HG02885 (cell line): Measurements from ENCODE around the gene RABGAP1L.
"Not testable (repeated sequence)": the region's sequence is repeated elsewhere in the genome, so short reads cannot be mapped to it uniquely, and the experiment has no call there.

ENCODE experiments used
- ATAC-seq: cut with Tn5 transposase; IDR thresholded peaks from one replicate; pipeline ENCODE4 v1.9.1; 2021; ENCODE audit warnings: mild to moderate bottlenecking; ENCODE audit not compliant: unreplicated experiment, poor library complexity

The RABGAP1L gene

DNA sequence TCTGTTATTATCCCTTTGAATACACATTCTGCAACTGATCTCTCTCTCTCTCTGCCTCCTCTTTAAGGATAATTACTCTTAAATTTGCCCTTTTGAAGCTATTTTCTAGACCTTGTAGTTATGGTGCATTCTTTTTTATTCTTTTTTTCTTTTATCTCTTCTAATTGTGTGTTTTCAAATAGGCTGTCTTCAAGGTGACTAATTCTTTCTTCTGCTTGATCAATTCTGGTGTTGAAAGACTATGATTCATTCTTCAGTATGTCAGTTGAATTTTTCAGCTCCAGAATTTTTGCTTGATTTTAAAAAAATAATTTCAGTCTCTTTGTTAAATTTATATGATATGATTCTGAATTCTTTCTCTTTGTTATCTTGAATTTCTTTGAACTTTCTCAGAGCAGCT lies 192.8 kb downstream of the RABGAP1L start:
- no peak for ATAC-seq

DNA sequence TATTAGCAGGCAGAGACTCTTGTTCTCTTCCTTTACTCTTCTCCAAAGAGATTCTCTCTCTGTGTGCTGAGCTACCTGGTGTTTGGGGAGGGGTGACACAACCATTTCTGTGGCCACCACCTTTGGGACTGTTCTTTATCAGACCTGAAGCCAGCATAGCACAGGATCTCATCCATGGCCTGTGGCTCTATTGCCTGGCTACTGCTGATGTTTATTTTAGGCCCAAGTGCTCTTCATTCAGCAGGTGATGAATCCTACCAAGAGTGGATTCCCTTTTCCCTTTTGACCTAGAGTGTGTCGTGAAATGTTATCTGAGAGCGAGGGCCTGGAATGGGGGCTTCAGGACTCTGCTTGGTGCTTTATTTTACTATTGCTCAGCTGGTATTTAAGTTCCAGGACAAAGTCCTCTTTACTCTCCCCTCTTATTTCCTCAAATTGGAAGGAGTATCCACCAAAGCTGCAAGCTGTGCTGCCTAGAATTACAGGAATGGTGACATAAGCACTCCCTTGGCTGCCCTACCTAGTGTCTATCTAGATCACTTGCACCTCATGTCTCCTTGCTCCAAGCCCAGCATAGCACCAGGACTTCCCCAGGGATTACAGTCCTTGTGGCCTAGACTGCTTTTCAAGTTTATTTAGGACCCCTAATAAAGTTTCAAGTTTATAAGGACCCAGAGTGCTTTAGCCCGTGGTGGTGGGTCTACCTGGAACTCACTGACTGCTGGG lies 193.7 kb downstream of the RABGAP1L start:
- ATAC-seq = no peak

DNA sequence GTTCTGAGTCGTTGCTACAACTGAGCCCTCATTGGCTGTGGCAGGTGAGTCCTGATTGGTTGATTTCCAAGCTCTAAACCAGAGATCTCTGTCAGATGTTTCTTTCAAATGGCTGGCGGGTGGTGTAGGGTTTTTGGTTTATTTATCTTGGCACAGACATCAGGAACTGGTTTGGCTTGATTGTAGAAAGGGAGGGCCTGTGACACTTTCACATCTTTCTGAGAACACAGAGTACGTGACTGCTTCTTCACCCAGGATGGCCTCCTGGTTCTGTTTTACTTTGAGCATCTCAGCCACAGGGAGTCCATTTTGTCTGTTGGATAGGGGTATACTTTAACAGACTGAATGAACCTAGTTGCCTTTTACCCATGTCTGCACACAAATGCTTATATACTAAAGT lies 199.0 kb downstream of the RABGAP1L start:
- no peak for ATAC-seq

DNA sequence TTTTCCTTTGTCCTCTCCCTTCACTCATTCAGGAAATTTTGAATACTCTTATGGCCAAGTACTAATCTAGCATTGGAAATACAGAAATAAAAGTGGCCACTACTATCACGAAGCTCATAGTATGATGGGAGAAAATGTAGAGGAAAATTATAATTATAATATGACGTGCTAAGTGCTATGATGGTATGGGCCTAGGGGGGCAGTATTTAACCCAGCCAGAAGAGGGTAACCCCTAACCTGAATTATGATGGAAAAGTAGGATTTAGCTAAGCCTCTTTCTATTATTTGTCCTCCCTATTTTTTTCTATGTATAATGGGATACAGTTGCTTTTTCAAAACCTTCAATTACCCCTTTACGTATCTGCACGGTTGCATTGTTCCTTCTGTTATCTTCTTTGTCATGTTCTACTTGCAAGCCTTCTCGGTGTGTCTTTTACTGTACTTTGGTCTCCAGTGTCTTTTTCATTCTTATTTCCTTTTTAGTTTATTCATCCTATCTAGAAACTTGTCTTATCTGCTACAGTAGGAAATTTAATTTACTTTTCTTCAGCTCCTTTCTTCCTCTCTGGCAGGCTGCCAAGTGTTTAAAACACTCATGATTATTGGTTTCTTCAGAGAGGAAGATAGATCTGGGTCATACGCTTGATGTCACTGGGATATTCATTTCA lies 199.6 kb downstream of the RABGAP1L start:
- no peak for ATAC-seq

DNA sequence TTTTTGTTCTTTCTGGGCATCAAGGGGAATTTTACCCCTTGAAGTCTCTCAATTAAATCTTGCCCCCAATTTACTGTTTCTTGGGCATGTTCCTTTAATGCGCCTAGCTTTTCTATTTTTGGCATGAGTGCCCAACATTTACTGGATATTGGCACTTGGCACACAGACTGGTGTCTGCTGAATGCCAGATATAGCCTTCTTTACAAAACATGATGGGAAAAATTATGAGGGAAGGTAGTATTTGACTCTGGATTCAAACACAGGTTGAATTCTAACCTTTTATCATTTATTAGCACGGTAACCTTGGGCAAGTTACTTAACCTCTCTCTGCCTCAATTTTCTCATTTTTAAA lies 200.1 kb downstream of the RABGAP1L start:
- no peak for ATAC-seq

DNA sequence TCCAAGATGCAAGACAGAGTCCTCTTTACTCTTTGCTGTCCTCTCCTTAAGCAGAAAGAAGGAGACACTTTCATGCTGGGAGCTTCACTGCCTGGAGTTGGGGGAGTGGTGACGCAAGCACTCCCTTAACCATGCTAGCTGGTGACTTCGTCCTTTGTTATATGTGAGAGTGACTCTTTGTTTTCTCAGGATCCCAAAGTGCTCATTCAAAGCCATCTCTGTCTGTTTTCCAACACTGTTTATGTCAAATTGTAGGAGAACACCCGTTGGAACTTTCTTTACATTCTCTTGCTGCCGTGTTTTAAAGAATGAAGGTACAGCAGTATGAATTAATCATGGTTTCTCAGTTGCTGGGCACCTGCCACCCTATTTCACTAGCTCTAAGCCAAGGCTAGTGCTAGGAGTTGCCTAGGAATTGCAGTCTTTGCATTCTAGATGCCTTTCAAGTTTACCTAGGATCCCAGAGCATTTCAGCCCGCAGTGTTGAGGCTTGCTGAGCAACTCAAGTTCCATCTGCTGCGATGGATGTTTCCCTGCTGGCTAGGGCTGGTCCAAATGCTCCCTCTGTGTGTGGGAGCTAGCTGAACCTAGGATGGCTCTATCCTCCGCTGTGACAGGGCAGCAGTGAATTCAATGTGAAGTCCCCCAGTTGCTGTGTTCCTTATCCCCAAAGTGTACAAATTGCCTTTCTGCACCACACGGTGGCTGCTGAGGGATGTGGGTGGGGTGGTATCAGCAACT lies 205.8 kb downstream of the RABGAP1L start:
- ATAC-seq = no peak

DNA sequence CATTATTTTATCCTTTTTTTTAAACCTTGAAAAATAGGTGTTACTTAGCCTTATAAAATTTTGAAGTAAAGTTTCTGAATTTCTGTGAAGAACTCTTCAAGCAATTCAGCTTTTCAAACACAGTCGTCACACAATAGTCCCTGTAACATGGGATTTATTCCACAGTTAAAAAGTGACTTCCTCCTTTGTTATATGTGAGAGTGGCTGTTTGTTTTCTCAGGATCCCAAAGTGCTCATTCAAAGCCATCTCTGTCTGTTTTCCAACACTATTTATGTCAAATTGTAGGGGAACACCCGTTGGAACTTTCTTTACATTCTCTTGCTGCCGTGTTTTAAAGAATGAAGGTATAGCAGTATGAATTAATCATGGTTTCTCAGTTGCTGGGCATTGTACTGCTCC lies 207.6 kb downstream of the RABGAP1L start:
- no peak for ATAC-seq

DNA sequence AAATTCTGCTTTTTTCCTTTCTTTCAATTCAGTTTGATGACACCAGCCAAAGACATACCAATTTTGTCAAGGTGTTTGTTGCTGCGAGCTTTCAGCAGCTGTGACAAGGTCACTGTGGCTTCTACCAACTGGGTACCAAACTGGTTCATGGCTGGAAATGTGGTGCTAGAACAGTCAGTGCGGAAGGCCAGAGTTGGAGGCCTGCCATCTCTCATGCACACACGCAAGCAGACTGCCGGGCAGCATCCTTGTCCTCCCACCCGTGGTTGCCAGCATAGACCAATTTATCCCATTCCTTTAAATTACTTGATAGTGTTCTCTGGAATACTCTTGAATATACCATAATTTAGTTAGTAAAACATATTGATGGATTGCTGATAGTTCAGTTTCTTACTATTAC lies 208.6 kb downstream of the RABGAP1L start:
- no peak for ATAC-seq

DNA sequence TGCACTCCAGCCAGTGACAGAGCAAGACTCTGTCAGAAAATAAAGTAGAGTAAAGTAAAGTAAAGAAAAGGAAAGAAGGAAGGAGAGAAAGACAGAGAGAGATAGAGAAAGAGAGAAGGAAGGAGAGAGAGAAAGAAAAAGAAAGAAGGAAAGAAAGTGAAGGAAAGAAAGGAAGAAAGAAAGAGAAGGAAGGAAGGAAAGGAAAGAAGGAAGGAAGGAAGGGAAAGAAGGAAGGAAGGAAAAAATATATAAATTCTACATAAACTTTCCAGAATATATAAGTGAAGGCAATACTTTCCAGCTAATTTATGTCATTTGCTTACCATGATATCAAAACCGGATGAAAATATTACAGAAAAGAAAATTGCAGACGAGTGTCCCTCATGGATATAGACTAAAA lies 216.7 kb downstream of the RABGAP1L start:
- ATAC-seq = no peak

DNA sequence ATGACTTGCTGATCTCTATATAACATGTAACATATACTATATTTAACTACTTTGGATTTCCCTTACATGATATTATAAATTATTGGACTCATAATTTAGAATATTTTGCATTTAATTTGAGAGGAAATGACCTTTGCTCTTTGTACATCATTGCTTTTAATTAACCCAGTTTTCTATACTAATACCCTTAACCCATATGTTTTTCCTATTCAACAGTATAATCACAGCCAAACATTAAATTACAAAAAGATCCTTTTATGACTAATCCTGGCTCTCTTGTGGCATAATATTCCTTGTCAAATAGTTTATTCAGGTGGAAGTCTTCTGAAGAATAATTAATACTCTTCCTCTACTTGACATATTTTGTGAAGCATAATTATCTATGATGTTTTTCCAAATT lies 232.4 kb downstream of the RABGAP1L start:
- no peak for ATAC-seq

DNA sequence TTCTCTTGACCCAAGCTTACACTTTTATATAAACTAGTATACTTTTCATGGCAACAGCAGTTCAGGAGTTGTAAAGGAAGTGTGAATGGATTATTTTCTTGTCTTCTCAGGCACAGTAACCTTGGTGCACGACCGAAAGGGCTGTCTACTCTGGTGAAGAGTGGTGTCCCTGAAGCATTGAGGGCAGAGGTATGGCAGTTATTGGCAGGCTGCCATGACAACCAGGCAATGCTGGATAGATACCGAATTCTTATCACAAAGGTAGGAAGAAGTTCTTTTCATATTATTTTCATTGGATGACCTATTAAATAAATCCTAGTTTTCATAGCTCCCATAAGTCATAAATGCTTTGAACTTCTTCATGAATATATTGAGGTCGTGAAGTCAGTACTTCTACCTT lies 234.6 kb downstream of the RABGAP1L start:
- ATAC-seq = no peak

DNA sequence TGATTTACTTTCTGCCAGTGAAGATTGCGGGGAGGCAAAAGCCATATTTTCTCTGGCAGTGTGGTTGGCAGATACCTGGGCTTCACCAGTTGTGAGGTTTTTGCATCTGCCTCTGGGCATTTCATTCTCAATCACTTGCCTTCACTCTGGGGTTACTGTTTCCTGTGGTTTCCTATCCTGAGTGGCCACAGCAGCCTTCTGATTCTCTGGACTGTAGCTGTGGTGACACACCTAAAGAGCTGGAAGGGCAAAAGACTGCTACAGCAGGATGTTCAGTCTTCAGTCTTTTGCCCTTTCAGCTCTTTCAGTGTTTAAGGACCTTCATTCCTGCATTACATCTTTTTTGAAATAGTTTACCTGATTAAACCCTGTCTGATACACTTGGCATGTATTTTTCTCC lies 237.9 kb downstream of the RABGAP1L start:
- ATAC-seq = no peak

DNA sequence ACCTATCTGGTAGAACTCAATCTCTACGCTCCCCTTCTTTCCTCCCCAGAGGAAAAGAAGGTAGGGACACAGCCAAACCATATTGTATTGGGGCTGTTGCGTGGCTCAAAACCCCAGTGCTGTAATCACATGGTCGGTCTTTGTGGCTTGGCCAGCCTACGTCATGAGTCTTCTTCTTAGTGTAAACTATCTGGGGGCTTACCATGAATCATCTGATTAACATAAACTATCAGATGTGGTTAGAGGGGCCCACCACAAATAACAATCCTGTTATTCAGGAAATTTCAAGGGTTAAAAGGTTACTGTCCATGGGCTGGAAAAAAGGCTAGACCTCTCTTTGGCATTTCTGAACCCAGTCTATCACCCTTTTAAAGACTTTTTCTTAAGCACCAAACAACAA lies 238.9 kb downstream of the RABGAP1L start:
- ATAC-seq = no peak

DNA sequence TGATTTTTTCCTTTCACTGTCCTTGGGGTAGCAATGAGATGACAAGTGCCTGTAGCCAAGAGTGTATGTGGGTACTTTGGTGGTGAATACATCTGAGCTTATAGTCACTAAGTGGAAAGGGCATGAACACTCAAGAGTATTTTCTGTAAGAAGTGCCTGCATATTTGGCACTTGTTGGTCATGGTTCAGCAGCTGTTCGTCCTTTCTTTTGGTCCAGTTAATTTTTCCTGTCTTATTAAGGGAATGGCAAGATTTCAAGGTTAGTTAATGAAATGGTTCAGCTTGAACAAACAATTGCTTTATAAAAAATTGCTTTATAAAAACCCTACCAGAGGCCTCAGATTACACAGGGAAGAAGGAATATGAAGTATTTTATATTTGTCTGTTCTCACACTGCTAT lies 239.9 kb downstream of the RABGAP1L start:
- no peak for ATAC-seq

DNA sequence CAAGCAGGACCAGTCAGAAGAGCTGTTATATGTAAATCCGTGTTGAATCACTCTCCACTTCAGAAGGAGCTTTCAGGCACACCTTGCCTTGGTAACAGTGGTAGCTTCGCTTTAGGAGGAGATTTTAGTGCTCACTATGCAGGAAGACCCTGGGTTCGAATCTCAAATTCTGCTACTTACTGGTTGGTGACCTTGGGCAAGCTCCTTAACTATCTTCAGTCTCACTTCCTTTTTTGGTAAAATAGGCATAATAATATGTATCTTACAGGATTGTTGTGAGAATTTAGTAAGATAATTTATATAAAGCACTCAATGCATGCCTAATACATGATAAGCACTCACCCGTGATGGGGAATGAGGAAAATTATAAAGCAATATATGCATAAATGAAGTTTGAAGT lies 241.8 kb downstream of the RABGAP1L start:
- ATAC-seq = no peak

DNA sequence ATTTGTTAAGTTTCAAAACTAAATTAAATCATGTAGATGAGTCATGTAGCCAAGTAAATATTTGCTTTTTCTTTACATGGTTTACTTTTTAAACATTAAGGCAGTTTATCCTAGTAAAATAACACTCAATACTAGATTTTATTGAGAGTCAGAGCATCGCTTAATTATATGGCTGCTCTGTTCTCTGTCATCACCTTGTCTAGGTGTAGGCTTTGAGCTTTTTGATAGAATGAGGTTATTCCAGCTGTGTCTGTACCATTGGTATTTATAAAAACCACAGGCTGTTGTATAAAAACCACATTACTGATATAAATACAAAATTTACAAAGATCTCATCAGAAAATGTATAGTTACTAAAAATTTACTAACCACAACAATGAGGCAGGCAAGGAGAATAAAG lies 245.9 kb downstream of the RABGAP1L start:
- no peak for ATAC-seq

DNA sequence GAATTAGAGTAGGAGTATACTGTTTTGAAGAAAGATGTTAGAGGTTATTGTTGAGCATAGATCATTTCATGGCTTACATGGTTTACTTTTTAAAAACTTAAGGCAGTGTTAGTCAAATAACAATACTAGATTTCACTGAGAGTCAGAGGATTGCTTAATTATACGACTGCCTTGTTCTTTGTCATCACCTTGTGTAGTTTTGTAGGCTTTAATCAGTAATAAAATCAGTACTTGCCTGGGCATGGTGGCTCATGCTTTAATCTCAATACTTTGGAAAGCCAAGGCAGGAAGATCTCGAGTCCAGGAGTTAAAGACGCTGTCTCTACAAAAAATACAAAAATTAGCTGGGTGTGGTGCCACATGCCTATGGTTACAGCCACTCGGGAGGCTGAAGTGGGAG lies 247.1 kb downstream of the RABGAP1L start:
- no peak for ATAC-seq

DNA sequence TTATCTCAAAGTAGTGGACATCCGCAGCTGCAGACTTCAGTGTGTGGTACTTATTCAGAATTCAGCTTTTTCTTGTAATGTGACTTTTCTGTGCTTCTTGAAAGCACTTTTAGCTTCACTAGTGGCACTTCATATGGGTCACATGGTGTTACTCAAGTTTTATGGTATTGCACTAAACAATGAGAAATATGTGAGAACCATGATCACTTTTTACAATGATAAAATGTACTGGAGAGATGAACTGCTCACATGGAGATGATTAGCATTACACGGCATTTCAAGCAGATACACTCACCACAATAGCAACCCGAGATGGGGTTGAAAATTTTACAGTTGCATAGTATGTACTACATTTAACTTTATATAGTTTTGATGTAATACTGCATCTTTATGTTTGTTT lies 248.3 kb downstream of the RABGAP1L start:
- ATAC-seq = no peak

DNA sequence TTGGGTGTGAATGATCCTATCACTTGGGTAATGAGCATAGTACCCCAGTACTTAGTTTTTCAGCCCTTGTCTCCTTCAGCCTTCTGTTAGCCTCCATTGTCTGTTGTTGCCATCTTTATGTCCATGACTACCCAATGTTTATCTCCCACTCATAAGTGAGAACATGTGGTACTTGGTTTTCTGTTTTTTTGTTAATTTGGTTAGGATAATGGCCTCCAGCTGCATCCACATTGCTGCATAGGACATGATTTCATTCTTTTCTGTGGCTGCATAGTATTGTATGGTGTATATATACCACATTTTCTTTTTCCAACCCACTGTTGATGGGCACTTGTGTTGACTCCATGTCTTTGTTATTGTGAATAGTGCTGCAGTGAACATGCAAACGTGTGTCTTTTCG lies 248.8 kb downstream of the RABGAP1L start:
- ATAC-seq = no peak

DNA sequence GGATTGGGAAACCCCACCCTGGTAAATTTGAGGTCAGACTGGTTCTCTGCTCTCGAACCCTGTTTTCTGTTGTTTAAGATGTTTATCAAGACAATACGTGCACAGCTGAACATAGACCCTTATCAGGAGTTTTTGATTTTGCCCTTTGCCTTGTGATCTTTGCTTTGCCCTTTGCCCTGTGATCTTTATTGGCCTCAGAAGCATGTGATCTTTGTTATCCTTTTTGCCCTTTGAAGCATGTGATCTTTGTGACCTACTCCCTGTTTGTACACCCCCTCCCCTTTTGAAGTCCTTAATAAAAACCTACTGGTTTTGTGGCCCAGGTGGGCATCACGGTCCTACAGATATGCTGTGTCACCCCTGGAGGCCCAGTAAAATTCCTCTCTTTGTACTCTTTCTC lies 250.5 kb downstream of the RABGAP1L start:
- ATAC-seq = not testable (repeated sequence)

DNA sequence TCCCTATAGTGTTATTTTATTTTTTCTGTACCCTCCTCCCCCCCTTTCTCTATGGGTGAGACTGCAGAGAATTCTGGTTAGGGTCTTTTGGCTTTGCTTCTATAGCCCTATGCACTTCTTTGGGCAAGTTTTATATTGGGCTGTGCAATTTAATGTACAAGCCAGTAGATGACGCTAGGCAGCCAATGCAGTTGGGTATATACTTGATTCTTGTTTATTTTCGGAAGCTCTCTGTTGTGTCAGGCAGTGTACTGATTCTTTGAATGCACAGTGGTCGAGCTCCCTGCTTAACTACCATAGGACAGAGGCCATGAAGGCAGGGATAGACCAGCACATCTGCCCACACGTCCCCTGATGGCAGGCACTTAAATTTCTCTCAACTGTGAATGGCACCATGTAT lies 254.3 kb downstream of the RABGAP1L start:
- ATAC-seq = no peak

DNA sequence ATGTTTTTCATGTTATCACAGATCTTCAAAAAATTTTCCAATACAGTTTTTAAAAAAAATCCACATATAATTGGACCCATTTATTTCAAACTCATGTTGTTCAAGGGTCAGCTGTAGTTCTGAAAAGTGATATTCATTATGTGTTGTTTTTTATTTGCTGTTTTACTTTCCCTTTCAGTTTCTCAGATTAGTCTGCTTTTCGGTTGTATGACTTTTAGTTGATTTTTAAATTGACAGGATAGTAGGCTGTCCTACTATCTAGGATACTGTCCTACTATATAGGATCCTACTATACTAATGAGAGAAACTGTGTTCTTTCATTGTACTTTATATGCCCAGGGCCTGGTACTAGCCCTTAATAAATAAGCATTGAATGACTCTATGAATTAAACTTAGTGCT lies 254.9 kb downstream of the RABGAP1L start:
- no peak for ATAC-seq
